Astrocyte (in vitro differentiated cells and primary cell): ENCODE data around the gene HPN. TPM values are rescaled to one million over a fixed set of nuclear protein-coding genes. Genes with fewer than 3 reads are reported as not detected.
"Not testable (repeated sequence)": the region's sequence is repeated elsewhere in the genome, so short reads cannot be mapped to it uniquely, and the experiment has no call there.

ENCODE experiments used
- DNase-seq: peaks from one replicate; pipeline ENCODE4 v3.0.0-alpha.2; 2010; ENCODE audit warnings: low read depth
- FAIRE-seq: peaks from 2 replicates; lab custom pipeline; 2011; peaks lifted over from hg19 to GRCh38; lab: Jason Lieb, UNC
- H2AFZ ChIP-seq: 2 replicates; pipeline ENCODE4 v1.6.0; 2012; ENCODE audit warnings: low read depth, low read length, inconsistent platforms
- H3K27ac ChIP-seq: 2 replicates; pipeline ENCODE4 v1.5.1; 2011; ENCODE audit warnings: low read depth, low read length, inconsistent platforms
- H3K27me3 ChIP-seq: 2 replicates; pipeline ENCODE4 v1.6.0; 2011; ENCODE audit warnings: low read length, inconsistent platforms; ENCODE audit not compliant: insufficient read depth
- H3K36me3 ChIP-seq: 2 replicates; pipeline ENCODE4 v1.5.1; 2011; ENCODE audit warnings: low read length, inconsistent platforms; ENCODE audit not compliant: insufficient read depth
- H3K4me1 ChIP-seq: 2 replicates; pipeline ENCODE4 v1.5.1; 2011; ENCODE audit warnings: low read length, inconsistent platforms; ENCODE audit not compliant: insufficient read depth
- H3K4me2 ChIP-seq: 2 replicates; pipeline ENCODE4 v1.6.0; 2012; ENCODE audit warnings: low read length, inconsistent platforms
- H3K4me3 ChIP-seq: 2 replicates; pipeline ENCODE4 v1.5.1; 2011; ENCODE audit warnings: low read depth, mild to moderate bottlenecking, low read length, inconsistent platforms; ENCODE audit not compliant: insufficient read depth
- H3K79me2 ChIP-seq: 2 replicates; pipeline ENCODE4 v1.6.0; 2012; ENCODE audit warnings: mild to moderate bottlenecking, low read length, inconsistent platforms; ENCODE audit not compliant: insufficient read depth
- H3K9ac ChIP-seq: 2 replicates; pipeline ENCODE4 v1.6.0; 2012; ENCODE audit warnings: mild to moderate bottlenecking, low read length, inconsistent platforms
- H3K9me3 ChIP-seq: 2 replicates; pipeline ENCODE4 v1.5.1; 2012; ENCODE audit warnings: low read depth, mild to moderate bottlenecking, low read length, inconsistent platforms; ENCODE audit not compliant: insufficient read depth
- H4K20me1 ChIP-seq: 2 replicates; pipeline ENCODE4 v1.6.0; 2012; ENCODE audit warnings: low read length, inconsistent platforms; ENCODE audit not compliant: insufficient read depth
- H3K27ac Mint-ChIP-seq: one replicate; pipeline ENCODE4 v1.8.0; 2021; ENCODE audit warnings: mild to moderate bottlenecking, mixed read lengths; ENCODE audit not compliant: unreplicated experiment
- H3K27me3 Mint-ChIP-seq: one replicate; pipeline ENCODE4 v1.8.0; 2021; ENCODE audit warnings: low read depth, mixed read lengths; ENCODE audit not compliant: unreplicated experiment
- H3K36me3 Mint-ChIP-seq: one replicate; pipeline ENCODE4 v1.8.0; 2021; ENCODE audit warnings: low read depth, mixed read lengths; ENCODE audit not compliant: unreplicated experiment
- H3K4me1 Mint-ChIP-seq: one replicate; pipeline ENCODE4 v1.8.0; 2021; ENCODE audit warnings: low read depth, mixed read lengths; ENCODE audit not compliant: unreplicated experiment
- H3K4me3 Mint-ChIP-seq: one replicate; pipeline ENCODE4 v1.8.0; 2021; ENCODE audit warnings: mild to moderate bottlenecking, moderate library complexity, mixed read lengths; ENCODE audit not compliant: unreplicated experiment
- H3K9me3 Mint-ChIP-seq: one replicate; pipeline ENCODE4 v1.8.0; 2021; ENCODE audit warnings: mild to moderate bottlenecking, mixed read lengths; ENCODE audit not compliant: unreplicated experiment
- EZH2 ChIP-seq: IDR thresholded peaks from 2 replicates; pipeline ENCODE4 v1.6.1; 2012; ENCODE audit warnings: mild to moderate bottlenecking, low read length, inconsistent platforms; ENCODE audit not compliant: insufficient read depth
- total RNA-seq: library from RNA; stranded (reverse); gene quantifications from 2 replicates; pipeline ENCODE4 v1.2.1, GENCODE V29; 2021
- TF ChIP-seq, protein P1 (sequence below): IDR thresholded peaks from 2 replicates; pipeline ENCODE4 v1.5.1; 2011; ENCODE audit warnings: low read depth, mild to moderate bottlenecking, inconsistent platforms, low read length, moderate library complexity; ENCODE audit not compliant: insufficient read depth

Gene HPN
- total RNA-seq, 1 donor from 2014 or later: 0.73 TPM

DNA sequence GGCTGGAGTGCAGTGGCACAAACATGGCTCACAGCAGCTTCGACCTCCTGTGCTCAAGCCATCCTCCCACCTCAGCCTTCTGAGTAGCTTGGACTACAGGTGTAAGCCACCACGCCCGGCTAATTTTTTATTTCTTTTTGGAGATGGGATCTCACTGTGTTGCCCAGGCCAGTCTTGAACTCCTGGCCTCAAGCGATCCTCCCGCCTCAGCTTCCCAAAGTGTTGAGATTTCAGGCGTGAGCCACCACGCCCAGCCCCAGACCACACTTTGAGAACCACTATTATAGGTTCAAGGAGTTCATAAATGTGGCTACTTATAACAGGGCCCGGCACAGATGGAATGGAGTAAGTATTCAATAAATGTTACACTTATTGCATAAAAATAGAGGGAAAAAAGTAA is 14.5 kb upstream of the HPN start:
- H3K79me2 ChIP-seq: no peaks in the 10 kb centered on the region
- DNase-seq (no peak), FAIRE-seq (no peak)
- no peak overlapping the region for H3K4me3 Mint-ChIP-seq
- H3K4me1 ChIP-seq: peaks cover 10% of the 10 kb centered on the region
- H3K36me3 ChIP-seq: peaks cover 2% of the 10 kb centered on the region
- H3K9ac ChIP-seq: no peak overlapping the region
- H3K9me3 Mint-ChIP-seq: peaks cover 2% of the 10 kb centered on the region
- H2AFZ ChIP-seq: no peak overlapping the region
- TF ChIP-seq EZH2: no peak
- TF ChIP-seq, protein P1, sequence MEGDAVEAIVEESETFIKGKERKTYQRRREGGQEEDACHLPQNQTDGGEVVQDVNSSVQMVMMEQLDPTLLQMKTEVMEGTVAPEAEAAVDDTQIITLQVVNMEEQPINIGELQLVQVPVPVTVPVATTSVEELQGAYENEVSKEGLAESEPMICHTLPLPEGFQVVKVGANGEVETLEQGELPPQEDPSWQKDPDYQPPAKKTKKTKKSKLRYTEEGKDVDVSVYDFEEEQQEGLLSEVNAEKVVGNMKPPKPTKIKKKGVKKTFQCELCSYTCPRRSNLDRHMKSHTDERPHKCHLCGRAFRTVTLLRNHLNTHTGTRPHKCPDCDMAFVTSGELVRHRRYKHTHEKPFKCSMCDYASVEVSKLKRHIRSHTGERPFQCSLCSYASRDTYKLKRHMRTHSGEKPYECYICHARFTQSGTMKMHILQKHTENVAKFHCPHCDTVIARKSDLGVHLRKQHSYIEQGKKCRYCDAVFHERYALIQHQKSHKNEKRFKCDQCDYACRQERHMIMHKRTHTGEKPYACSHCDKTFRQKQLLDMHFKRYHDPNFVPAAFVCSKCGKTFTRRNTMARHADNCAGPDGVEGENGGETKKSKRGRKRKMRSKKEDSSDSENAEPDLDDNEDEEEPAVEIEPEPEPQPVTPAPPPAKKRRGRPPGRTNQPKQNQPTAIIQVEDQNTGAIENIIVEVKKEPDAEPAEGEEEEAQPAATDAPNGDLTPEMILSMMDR: no peak
- H3K27me3 Mint-ChIP-seq: peaks cover 8% of the 10 kb centered on the region
- peaks cover 9% of the 10 kb centered on the region for H3K36me3 Mint-ChIP-seq
- H4K20me1 ChIP-seq: peaks cover 42% of the 10 kb centered on the region
- H3K4me3 ChIP-seq: no peak overlapping the region
- no peaks in the 10 kb centered on the region for H3K4me1 Mint-ChIP-seq
- no peaks in the 10 kb centered on the region for H3K27me3 ChIP-seq
- no peaks in the 10 kb centered on the region for H3K9me3 ChIP-seq
- H3K27ac Mint-ChIP-seq: no peak overlapping the region
- H3K4me2 ChIP-seq: no peak overlapping the region
- H3K27ac ChIP-seq: no peak overlapping the region

DNA sequence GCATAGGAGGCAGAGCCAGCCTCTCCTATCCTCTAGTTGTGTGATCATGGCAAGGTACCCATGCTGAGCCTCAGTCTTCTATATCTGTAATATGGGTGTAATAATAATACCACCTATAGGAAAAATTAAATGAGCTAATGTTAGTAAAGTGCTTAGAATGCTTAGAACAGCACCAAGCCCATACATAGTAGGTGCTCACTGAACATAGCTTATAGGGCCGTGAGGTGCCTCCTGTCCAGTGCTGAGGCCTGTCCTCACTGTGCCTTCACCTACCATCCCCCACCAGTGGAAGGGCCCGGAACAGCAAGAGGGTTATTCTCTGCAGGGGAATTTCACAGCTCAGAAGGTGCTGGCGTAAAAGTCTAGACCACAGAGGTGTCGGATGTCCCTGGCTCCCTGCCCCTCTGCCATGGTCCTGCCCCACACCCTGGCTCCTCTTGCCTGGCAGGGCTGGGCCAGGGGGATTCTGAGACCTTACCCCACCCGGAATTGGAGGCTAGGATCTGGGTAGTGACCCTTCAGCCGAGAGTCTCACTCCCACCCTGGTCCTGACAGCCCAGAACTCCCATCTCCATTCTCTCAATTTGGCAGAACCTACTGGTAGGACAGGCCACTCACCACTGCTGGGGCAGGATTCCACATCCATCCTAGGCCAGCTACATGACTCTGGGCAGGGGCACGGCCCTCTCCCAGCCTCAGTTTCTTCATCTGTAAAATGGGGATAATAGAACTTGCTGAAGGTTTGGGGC is 13.5 kb upstream of the HPN start:
- H3K36me3 ChIP-seq: peaks cover 2% of the 10 kb centered on the region

DNA sequence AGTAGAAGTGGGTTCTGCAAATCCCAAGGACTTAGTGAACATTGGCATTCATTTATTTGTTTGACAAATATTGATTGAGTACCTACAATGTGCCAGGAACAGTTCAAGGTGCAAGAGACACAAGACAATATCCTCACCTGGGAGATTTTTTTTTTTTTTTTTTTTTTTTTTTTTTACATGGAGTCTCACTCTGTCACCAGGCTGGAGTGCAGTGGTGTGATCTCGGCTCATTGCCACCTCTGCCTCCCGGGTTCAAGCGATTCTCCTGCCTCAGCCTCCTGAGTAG is 13.0 kb upstream of the HPN start:
- Histone ChIP-seq H4K20me1 (peaks cover 45% of the 10 kb centered on the region), H3K4me1 (peaks cover 10% of the 10 kb centered on the region)
- H2AFZ ChIP-seq, H3K9me3 ChIP-seq, H3K4me3 Mint-ChIP-seq, H3K4me3 ChIP-seq, H3K9me3 Mint-ChIP-seq, H3K9ac ChIP-seq, FAIRE-seq, H3K4me2 ChIP-seq, H3K27ac Mint-ChIP-seq, H3K27me3 ChIP-seq, H3K79me2 ChIP-seq, H3K36me3 ChIP-seq, H3K27ac ChIP-seq, H3K4me1 Mint-ChIP-seq, DNase-seq: not testable (repeated sequence)
- Mint-ChIP-seq H3K27me3 (peaks cover 23% of the 10 kb centered on the region), H3K36me3 (peaks cover 17% of the 10 kb centered on the region)

More for the DNA sequence above, 13.5 kb upstream of the HPN start:
- Mint-ChIP-seq H3K4me3 (no peak overlapping the region), H3K27me3 (peaks cover 18% of the 10 kb centered on the region), H3K4me1 (no peaks in the 10 kb centered on the region), H3K36me3 (peaks cover 14% of the 10 kb centered on the region), H3K9me3 (peaks cover 4% of the 10 kb centered on the region), H3K27ac (no peak overlapping the region)
- Histone ChIP-seq H2AFZ (no peak overlapping the region), H3K79me2 (no peaks in the 10 kb centered on the region), H3K27me3 (peaks cover 2% of the 10 kb centered on the region), H3K4me2 (no peak overlapping the region), H4K20me1 (peaks cover 45% of the 10 kb centered on the region), H3K27ac (no peak overlapping the region), H3K9me3 (no peaks in the 10 kb centered on the region), H3K4me1 (peaks cover 10% of the 10 kb centered on the region), H3K9ac (no peak overlapping the region), H3K4me3 (no peak overlapping the region)
- DNase-seq (peak; percentile 52), FAIRE-seq (no peak)
- TF ChIP-seq, protein P1: no peak
- no peak for TF ChIP-seq EZH2

DNA sequence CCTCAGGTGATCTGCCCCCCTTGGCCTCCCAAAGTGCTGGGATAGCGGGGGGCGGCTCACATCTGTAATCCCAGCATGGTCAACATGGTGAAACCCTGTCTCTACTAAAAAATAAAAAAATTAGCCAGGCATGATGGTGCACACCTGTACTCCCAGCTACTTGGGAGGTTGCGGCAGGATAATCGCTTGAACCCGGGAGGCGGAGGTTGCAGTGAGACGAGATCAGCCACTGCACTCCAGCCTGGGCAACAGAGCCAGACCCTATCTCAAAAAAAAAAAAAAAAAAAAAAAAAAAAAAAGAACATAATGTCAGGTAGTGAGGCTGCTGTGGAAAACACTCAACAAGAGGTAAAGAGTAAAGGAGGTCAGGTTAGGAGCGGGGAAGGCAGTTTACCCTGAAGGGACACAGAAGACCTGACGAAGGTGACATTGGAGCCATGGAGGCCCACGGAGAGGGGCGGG is 12.2 kb upstream of the HPN start:
- peak overlapping the region; percentile 95 for H3K4me2 ChIP-seq
- Mint-ChIP-seq H3K36me3 (peaks cover 19% of the 10 kb centered on the region), H3K27me3 (peaks cover 24% of the 10 kb centered on the region), H3K4me3 (peak overlapping the region; percentile 67)
- FAIRE-seq, H3K27ac Mint-ChIP-seq, H3K27me3 ChIP-seq, H3K79me2 ChIP-seq, H3K9me3 Mint-ChIP-seq, H3K9ac ChIP-seq, H2AFZ ChIP-seq, DNase-seq, H3K27ac ChIP-seq, H3K9me3 ChIP-seq, H3K4me1 Mint-ChIP-seq, H3K36me3 ChIP-seq, H3K4me3 ChIP-seq: not testable (repeated sequence)
- peaks cover 10% of the 10 kb centered on the region for H3K4me1 ChIP-seq
- peaks cover 38% of the 10 kb centered on the region for H4K20me1 ChIP-seq
